Stimulated activated naive B cell treated with anti-CD40 and anti-IgM and Interleukin-4, amounts not matched to agents 10 μg/mL and 1 μg/mL and 100 μg/mL, for 72 hours (primary cell): ENCODE measurements around the gene WWOX.

ENCODE experiments used
- ATAC-seq, 2 donors: fragments of 150-1000 bp; cut with Tn5 transposase; replicated peaks; 2 replicates each; pipeline ENCODE4 v1.10.0; 2021; ENCODE audit warnings: moderate library complexity in 1 of 2
- DNase-seq: peaks from one replicate; pipeline ENCODE4 v3.0.0; 2021
- H3K27ac Mint-ChIP-seq: one replicate; pipeline ENCODE4 v1.8.0; 2022; ENCODE audit warnings: mild to moderate bottlenecking, mixed read lengths
- H3K27me3 Mint-ChIP-seq, 2 donors: one replicate each; pipeline ENCODE4 v1.8.0; 2022; ENCODE audit warnings: mixed read lengths in 2 of 2
- H3K36me3 Mint-ChIP-seq, 2 donors: one replicate each; pipeline ENCODE4 v1.8.0; 2022; ENCODE audit warnings: mixed read lengths in 2 of 2, mild to moderate bottlenecking in 1 of 2
- H3K4me1 Mint-ChIP-seq, 2 donors: one replicate each; pipeline ENCODE4 v1.8.0; 2022; ENCODE audit warnings: mixed read lengths in 2 of 2, mild to moderate bottlenecking in 1 of 2
- H3K4me3 Mint-ChIP-seq, 2 donors: one replicate each; pipeline ENCODE4 v1.8.0; 2022; ENCODE audit warnings: mild to moderate bottlenecking in 2 of 2, mixed read lengths in 2 of 2, moderate library complexity in 1 of 2
- H3K9me3 Mint-ChIP-seq, 2 donors: one replicate each; pipeline ENCODE4 v1.8.0; 2022; ENCODE audit warnings: mixed read lengths in 2 of 2, mild to moderate bottlenecking in 1 of 2

WWOX gene

DNA sequence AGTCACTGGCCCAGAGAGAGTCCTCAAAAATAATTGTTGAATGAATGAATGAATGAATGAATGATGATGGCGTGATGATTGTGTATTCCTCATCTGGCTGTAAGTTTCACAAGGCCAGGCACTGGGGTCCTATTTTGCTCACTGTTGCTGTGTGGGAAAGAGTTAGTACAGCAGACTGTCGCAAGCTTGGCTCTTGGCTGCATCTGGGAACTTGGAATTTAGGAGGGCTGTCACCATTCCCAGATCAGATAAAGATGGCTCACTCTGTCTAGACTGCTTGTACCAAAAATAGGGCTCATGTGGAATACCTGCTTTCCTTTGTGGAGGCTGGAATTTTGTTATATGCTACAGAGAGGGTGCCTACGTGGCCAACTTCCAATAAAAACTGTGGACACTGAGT, 530.6 kb downstream of the WWOX start:
- Mint-ChIP-seq H3K27me3 (no peaks in the 10 kb centered on the region), H3K9me3 (peaks cover 13 to 15% of the 10 kb centered on the region in 2 donors), H3K27ac (no peak overlapping the region), H3K4me1 (peaks cover 3 to 9% of the 10 kb centered on the region in 2 donors), H3K4me3 (no peak overlapping the region), H3K36me3 (peaks cover 16 to 27% of the 10 kb centered on the region in 2 donors)
- no peak for DNase-seq
- no peak for ATAC-seq

DNA sequence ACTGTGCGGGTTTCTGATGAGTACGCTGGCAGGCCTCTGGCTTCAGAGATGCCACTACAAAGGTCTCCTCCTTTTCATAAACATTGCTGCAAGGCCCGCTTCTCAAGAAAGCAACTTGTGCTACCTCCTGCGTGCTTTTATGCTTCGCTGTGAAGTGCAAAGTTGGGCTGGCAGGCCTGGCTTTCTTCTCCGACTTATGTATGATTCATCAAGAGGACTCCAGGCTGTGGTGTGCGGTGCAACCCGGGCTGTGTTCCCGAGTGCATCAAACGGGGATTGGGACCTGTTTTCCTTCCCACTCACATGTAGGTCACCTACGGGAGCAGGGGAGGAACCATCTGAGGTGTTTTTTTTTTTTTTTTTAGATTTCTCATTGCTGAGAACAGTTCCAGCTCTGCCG, 534.1 kb downstream of the WWOX start:
- DNase-seq (no peak), ATAC-seq (no peak)
- Mint-ChIP-seq H3K9me3 (peaks cover 13 to 17% of the 10 kb centered on the region in 2 donors), H3K27me3 (no peaks in the 10 kb centered on the region), H3K27ac (no peak overlapping the region), H3K36me3 (peaks cover 21 to 27% of the 10 kb centered on the region in 2 donors), H3K4me1 (no peaks in the 10 kb centered on the region), H3K4me3 (no peak overlapping the region)

DNA sequence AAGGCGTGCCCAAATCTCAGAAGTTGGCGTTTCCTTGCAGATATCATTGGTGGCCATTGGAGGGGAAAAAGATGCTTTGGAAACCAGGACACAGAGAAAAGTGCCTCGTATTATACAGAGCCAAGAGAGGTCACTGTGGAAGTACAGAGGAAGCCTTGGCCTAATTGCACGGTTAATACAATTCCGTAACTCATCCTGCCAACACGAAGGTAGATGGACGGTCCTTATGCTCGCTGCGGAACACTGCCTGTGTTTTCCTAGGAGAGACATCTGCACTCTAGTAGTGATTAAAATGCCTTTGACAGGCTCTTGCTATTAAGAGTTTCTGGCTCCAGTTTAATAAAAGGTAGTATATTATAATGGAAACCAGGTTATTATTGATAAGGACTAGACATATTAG, 536.4 kb downstream of the WWOX start:
- Mint-ChIP-seq H3K27ac (no peak overlapping the region), H3K9me3 (peaks cover 5 to 6% of the 10 kb centered on the region in 2 donors), H3K4me1 (no peaks in the 10 kb centered on the region), H3K36me3 (peaks cover 10 to 13% of the 10 kb centered on the region in 2 donors), H3K4me3 (no peak overlapping the region), H3K27me3 (peaks cover 15 to 17% of the 10 kb centered on the region in 2 donors)
- ATAC-seq (no peak), DNase-seq (no peak)

DNA sequence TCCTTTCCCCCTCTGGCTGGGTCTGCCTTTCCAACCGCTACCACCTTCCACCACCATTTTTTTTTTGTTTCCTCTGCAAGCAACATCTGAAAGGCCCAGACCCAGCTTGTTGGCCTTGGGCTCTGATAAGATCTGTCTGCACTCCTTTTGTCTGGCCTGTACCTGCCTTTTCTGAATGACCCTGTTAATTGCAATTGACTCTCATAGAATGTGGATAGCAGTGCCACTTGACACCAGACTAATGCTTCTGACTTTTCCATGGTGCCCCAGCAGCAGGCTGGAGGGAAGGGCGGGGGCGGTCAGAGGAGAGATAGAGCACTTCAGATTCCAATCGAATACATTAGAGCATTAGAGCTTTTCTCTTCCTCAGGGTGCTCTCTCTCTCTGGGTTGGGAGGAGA, 538.9 kb downstream of the WWOX start:
- Mint-ChIP-seq H3K4me3 (no peak overlapping the region), H3K4me1 (peaks cover 3 to 4% of the 10 kb centered on the region in 2 donors), H3K27me3 (peaks cover 26 to 35% of the 10 kb centered on the region in 2 donors), H3K36me3 (peaks cover 5 to 7% of the 10 kb centered on the region in 2 donors), H3K27ac (no peak overlapping the region), H3K9me3 (peaks cover 0 to 1% of the 10 kb centered on the region in 2 donors)
- ATAC-seq: no peak
- DNase-seq: no peak

DNA sequence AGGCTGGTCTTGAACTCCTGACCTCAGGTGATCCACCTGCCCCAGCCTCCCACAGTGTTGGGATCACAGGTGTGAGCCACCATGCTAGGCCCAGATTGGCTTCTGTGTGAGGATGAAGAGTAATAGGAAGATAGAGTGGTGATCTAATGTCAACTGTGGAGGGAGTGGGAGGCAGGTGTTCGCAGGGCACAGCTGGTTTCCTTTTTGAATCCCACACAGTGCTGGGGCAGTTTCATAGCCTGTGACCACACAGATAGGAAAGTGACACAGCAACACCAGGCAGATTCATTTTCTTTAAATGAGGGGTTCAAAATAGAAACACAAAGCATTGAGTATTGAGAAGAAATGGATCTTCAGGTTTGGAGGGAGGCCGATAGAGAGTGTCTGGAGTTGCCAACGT, 540.3 kb downstream of the WWOX start:
- Mint-ChIP-seq H3K4me1 (peaks cover 3 to 4% of the 10 kb centered on the region in 2 donors), H3K27ac (no peak overlapping the region), H3K36me3 (peaks cover 5 to 7% of the 10 kb centered on the region in 2 donors), H3K9me3 (peaks cover 0 to 1% of the 10 kb centered on the region in 2 donors), H3K27me3 (peaks cover 26 to 35% of the 10 kb centered on the region in 2 donors), H3K4me3 (no peak overlapping the region)
- DNase-seq (no peak), ATAC-seq (peak in 1 of 2 donors; percentile 45)

DNA sequence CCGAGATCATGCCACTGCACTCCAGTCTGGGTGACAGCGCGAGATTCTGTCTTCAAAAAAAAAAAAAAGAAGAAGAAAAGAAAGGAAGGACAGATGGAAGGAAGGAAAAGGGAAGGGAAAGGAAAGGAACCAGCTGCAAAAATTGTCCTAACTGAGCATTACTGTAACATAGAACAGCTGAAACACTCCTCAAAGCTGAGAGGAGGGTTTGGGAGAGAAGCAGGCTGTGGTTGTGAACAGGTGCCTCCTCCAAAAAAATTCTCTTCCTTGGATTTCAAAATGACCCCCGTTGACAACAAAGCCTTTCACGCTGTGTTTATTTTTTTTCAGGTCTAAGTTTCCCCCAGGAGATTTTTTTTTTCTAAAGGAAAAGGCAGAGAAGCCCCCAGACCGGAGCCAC, 541.4 kb downstream of the WWOX start:
- DNase-seq (no peak), ATAC-seq (no peak)
- Mint-ChIP-seq H3K9me3 (peaks cover 0 to 1% of the 10 kb centered on the region in 2 donors), H3K36me3 (peaks cover 2 to 5% of the 10 kb centered on the region in 2 donors), H3K4me3 (no peak overlapping the region), H3K27me3 (peaks cover 26 to 35% of the 10 kb centered on the region in 2 donors), H3K27ac (no peak overlapping the region), H3K4me1 (peaks cover 3 to 4% of the 10 kb centered on the region in 2 donors)

DNA sequence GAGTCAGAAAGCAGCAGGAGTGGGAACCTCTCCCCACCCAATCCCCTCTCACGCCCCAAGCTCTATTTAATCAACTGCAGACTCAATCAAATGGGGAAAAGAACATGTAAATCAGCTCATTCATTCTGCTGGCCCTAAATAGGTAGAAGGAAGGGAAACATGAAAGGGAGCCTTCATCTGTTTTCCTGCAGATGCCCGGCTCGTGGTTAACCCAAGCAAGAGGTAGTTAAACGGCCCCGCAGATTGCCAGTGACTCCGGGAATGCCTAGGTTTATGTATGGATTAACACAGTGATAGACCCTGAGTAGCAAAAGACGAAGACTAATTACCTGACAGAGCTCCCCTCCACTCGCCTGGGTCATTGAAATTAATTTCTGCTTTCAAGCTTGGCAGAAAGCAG, 542.0 kb downstream of the WWOX start:
- H3K36me3 Mint-ChIP-seq: peaks cover 2 to 5% of the 10 kb centered on the region in 2 donors
- H3K27me3 Mint-ChIP-seq: peaks cover 26 to 35% of the 10 kb centered on the region in 2 donors
- H3K9me3 Mint-ChIP-seq: peaks cover 0 to 1% of the 10 kb centered on the region in 2 donors
- no peak for ATAC-seq
- H3K4me3 Mint-ChIP-seq: no peak overlapping the region
- no peak for DNase-seq
- H3K27ac Mint-ChIP-seq: no peak overlapping the region
- H3K4me1 Mint-ChIP-seq: peaks cover 3 to 4% of the 10 kb centered on the region in 2 donors

DNA sequence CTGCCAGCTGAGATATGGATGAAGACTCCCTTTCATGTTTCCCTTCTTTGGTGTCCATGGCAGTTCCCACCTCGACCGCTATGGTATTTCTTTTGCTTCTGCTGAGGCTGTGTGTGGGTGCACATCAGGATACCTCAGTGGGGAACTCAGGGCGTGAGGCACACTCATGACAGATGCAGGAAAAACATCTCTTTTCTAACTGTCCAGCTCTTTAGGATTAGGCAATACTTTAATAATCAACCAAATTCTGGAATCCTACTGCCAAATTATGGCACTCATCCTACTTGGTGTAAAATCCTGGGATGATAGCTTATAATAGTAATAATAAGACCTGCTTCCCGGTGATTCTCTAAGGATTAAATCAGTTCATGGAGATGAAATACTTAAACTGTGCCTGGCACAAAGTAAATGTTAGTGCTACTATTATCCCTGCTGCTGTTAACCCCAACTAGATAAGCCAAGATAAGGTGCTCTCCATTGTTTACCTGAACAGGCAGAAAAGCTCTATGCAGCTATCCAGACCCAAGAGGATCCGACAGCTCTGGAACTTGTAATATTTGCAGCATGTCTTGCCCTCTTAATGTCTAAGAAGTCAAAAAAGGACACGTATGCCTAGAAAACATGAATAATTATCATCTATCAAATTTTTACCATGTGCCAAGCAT, 543.3 kb downstream of the WWOX start:
- H3K27ac Mint-ChIP-seq: no peak overlapping the region
- peaks cover 5 to 8% of the 10 kb centered on the region in 2 donors for H3K4me1 Mint-ChIP-seq
- peaks cover 0 to 1% of the 10 kb centered on the region in 2 donors for H3K9me3 Mint-ChIP-seq
- H3K4me3 Mint-ChIP-seq: no peak overlapping the region
- H3K36me3 Mint-ChIP-seq: peaks cover 4 to 5% of the 10 kb centered on the region in 2 donors
- no peak for DNase-seq
- no peak for ATAC-seq
- H3K27me3 Mint-ChIP-seq: peaks cover 26 to 35% of the 10 kb centered on the region in 2 donors

DNA sequence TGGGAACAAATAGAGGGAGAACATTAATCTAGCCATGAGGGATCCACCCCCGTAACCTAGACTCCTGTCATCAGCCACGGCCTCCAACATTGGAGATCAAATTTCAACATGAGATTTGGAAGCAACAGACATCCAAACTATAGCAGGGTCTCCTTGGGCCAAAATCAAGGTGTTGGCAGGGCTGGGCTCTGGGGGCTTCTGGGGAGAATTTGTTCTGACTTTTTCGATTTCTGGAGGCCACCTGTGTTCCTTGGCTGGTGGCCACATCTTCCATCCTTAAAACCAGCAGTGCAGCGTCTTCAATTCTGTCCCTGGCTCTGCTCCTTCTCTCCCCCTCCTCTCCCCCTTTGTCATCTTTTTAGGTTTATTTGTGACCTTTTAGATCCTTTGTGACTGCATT, 546.2 kb downstream of the WWOX start:
- no peak overlapping the region for H3K27ac Mint-ChIP-seq
- H3K36me3 Mint-ChIP-seq: peaks cover 4 to 5% of the 10 kb centered on the region in 2 donors
- H3K27me3 Mint-ChIP-seq: peaks cover 11 to 20% of the 10 kb centered on the region in 2 donors
- DNase-seq (no peak), ATAC-seq (no peak)
- peaks cover 5 to 8% of the 10 kb centered on the region in 2 donors for H3K4me1 Mint-ChIP-seq
- H3K4me3 Mint-ChIP-seq: no peak overlapping the region
- no peaks in the 10 kb centered on the region for H3K9me3 Mint-ChIP-seq

DNA sequence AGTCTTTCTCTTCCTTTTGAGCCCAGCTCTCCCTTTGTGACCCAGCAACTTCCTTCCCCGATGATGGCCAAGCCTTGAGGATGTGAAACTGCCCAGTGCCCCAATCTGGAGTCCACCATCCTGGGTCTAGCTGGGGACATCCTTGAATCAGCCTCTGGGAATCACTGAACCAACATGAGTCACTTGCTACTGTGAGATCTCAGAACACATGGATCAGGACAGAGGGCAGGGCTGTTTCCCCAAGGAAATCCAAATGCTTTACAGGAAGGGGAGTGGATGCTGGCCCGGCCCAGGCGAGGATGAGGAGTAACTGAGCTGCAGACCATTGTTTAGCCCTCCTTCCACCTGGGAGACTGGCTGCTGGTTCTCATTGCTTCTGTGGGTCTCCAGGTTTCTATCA, 547.6 kb downstream of the WWOX start:
- no peak overlapping the region for H3K4me3 Mint-ChIP-seq
- H3K36me3 Mint-ChIP-seq: peaks cover 4 to 5% of the 10 kb centered on the region in 2 donors
- peaks cover 6 to 7% of the 10 kb centered on the region in 2 donors for H3K27me3 Mint-ChIP-seq
- ATAC-seq (no peak), DNase-seq (no peak)
- peaks cover 2 to 4% of the 10 kb centered on the region in 2 donors for H3K4me1 Mint-ChIP-seq
- no peak overlapping the region for H3K27ac Mint-ChIP-seq
- no peaks in the 10 kb centered on the region for H3K9me3 Mint-ChIP-seq

DNA sequence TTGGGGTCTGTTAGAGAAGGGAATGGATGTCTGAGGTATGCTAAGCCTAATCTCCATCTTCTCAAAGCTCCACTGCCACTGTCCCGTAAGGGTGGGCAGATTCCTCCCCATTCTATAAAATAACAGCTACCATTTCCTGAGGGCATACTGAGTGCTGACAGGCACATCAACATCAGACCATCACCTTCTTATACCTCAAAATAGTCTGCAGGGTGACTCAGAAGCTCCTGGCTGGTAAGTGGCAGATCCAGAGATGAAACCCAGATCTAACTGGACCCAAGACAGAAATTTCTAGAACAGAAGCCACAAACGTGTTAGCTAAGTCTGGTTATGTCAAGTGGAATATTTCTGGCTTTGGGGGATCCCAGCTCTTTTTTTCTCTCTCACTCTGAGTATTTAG, 548.0 kb downstream of the WWOX start:
- DNase-seq: no peak
- H3K4me3 Mint-ChIP-seq: no peak overlapping the region
- no peak overlapping the region for H3K27ac Mint-ChIP-seq
- peaks cover 2 to 4% of the 10 kb centered on the region in 2 donors for H3K4me1 Mint-ChIP-seq
- H3K9me3 Mint-ChIP-seq: no peaks in the 10 kb centered on the region
- peaks cover 4 to 5% of the 10 kb centered on the region in 2 donors for H3K36me3 Mint-ChIP-seq
- ATAC-seq: no peak
- peaks cover 2% of the 10 kb centered on the region in 2 donors for H3K27me3 Mint-ChIP-seq

DNA sequence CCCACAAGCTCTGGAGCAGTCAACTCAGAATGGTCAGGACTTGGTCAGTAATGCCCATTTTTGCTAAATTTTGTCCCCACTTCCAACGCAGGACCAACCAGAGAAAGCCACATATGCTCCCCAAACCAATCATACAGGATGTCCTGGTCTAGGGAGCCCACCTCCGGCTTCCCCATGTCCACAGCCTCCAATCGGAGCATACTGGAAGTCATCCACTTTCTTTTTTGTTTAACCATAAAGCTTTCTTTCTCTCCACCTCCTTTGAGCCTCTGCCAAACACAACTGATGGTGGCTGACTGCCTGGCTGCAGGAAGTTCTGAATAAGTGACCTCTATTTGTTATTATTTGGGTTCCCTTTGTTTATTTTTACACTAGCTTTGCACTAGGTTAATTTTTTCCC, 549.1 kb downstream of the WWOX start:
- peaks cover 4 to 5% of the 10 kb centered on the region in 2 donors for H3K36me3 Mint-ChIP-seq
- no peak overlapping the region for H3K4me3 Mint-ChIP-seq
- ATAC-seq (no peak), DNase-seq (no peak)
- H3K4me1 Mint-ChIP-seq: peaks cover 2 to 4% of the 10 kb centered on the region in 2 donors
- H3K27ac Mint-ChIP-seq: no peak overlapping the region
- H3K9me3 Mint-ChIP-seq: no peaks in the 10 kb centered on the region
- no peaks in the 10 kb centered on the region for H3K27me3 Mint-ChIP-seq

DNA sequence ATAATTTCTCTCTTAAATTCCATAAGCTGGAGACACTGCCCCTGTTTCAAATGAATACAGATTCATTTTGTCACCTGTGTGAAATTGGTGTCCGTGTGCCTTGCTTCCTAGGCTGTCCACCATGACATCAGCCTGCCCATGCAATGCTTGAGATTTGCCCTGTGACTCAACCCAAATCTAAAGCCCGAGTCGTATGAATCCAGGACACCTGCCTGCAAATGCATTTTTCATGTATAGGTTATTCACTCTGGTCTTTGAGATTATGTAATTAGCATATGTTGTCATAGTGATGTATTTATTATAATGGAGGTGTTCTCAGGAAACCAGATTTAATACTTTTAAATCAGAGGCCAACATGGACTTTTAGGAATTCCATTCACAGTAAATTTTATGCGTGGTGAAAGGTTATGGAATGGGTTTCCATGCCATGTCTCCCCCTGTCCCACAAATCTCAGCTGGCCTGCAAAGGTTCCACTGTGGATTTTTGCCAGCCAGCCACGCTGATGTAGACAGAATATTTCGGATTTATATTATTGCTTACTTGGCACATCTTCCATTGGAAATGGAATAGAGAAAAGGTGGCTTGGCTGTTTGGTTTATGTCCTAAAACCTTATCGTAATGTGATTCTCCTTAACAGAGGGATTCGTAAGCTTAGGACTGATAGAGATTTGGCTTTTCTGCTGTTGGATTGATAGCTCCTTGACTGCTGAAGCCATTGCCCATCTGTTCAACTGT, 551.1 kb downstream of the WWOX start:
- Mint-ChIP-seq H3K4me3 (no peak overlapping the region), H3K27me3 (no peaks in the 10 kb centered on the region), H3K4me1 (peaks cover 2 to 4% of the 10 kb centered on the region in 2 donors), H3K36me3 (peaks cover 4 to 5% of the 10 kb centered on the region in 2 donors), H3K9me3 (no peaks in the 10 kb centered on the region), H3K27ac (no peak overlapping the region)
- no peak for ATAC-seq
- DNase-seq: no peak

DNA sequence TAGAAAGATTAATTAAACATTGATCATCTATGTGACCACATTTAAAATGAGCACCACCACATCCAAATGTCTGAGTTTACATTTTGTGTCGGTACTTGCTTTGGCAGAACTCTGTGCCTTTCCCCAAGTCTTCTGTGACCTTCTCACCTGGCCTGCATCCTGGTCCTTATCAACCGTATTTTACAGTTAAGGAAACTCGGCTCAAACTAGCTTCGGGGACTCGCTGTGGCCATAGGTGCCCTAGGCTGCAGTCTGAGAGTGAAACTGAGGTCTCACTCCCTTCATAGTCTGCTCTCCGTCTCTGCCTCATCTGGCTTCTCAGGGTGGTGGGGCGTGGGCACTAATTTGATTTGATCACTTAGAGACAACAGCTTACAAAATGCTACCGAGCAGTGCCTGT, 555.5 kb downstream of the WWOX start:
- no peak for ATAC-seq
- peaks cover 0 to 3% of the 10 kb centered on the region in 2 donors for H3K36me3 Mint-ChIP-seq
- H3K4me3 Mint-ChIP-seq: no peak overlapping the region

More for the DNA sequence above, 555.5 kb downstream of the WWOX start:
- DNase-seq: no peak
- Mint-ChIP-seq H3K4me1 (peaks cover 9 to 20% of the 10 kb centered on the region in 2 donors), H3K27ac (no peak overlapping the region), H3K27me3 (peaks cover 0 to 4% of the 10 kb centered on the region in 2 donors), H3K9me3 (no peaks in the 10 kb centered on the region)
